GM12865 (cell line): Measurements from ENCODE around the gene ZNF804B.

Experiments used
- DNase-seq: peaks from one replicate; pipeline ENCODE4 v3.0.0; 2010; ENCODE audit warnings: low read depth
- H3K4me3 ChIP-seq: 2 replicates; pipeline ENCODE4 v1.5.1; 2011; ENCODE audit warnings: mild to moderate bottlenecking, low read depth, low read length, control low read depth
- TF ChIP-seq, protein P1 (sequence below): IDR thresholded peaks from 2 replicates; pipeline ENCODE4 v1.5.1; 2011; ENCODE audit warnings: low read length, control low read depth, low read depth, inconsistent platforms; ENCODE audit not compliant: insufficient read depth; ENCODE audit errors: missing control alignments

Gene ZNF804B

GRCh38 chr7:89129600-89130375 lies 370.3 kb downstream of the ZNF804B start:
- no peak overlapping the region for H3K4me3 ChIP-seq
- TF ChIP-seq, protein P1, sequence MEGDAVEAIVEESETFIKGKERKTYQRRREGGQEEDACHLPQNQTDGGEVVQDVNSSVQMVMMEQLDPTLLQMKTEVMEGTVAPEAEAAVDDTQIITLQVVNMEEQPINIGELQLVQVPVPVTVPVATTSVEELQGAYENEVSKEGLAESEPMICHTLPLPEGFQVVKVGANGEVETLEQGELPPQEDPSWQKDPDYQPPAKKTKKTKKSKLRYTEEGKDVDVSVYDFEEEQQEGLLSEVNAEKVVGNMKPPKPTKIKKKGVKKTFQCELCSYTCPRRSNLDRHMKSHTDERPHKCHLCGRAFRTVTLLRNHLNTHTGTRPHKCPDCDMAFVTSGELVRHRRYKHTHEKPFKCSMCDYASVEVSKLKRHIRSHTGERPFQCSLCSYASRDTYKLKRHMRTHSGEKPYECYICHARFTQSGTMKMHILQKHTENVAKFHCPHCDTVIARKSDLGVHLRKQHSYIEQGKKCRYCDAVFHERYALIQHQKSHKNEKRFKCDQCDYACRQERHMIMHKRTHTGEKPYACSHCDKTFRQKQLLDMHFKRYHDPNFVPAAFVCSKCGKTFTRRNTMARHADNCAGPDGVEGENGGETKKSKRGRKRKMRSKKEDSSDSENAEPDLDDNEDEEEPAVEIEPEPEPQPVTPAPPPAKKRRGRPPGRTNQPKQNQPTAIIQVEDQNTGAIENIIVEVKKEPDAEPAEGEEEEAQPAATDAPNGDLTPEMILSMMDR: no peak
- no peak for DNase-seq

- DNase-seq: no peak
- no peak overlapping the region for H3K4me3 ChIP-seq
- TF ChIP-seq, protein P1: no peak
Observed at GRCh38 chr7:89133357-89133756, 373.9 kb downstream of the ZNF804B start.

- H3K4me3 ChIP-seq: no peak overlapping the region
- no peak for DNase-seq
- TF ChIP-seq, protein P1: no peak
Observed at GRCh38 chr7:89133819-89134218, 374.3 kb downstream of the ZNF804B start.

GRCh38 chr7:89145801-89146200 lies 386.3 kb downstream of the ZNF804B start:
- DNase-seq: no peak
- TF ChIP-seq, protein P1: no peak
- H3K4me3 ChIP-seq: no peak overlapping the region

- no peak overlapping the region for H3K4me3 ChIP-seq
- DNase-seq: no peak
- TF ChIP-seq, protein P1: no peak
Observed at GRCh38 chr7:89160107-89160506, 400.6 kb downstream of the ZNF804B start.

DNA sequence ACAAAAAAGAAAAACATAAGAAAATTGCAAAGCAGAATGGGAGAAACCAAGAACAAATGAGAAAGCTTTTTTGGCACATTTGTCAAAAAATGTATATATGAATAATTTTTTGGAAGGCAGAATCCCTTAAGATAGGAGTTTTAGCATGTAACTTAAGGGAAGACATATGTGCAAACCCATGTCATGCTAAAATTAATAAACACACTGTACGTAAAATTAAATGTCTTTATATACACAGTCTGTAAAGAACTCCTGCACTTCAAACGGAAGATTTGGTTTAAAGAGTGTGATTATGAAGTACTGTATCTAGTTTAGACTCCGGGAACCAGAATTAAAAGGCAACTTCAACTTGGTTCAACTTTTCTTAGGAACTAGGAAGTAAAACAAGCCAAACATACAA lies 405.9 kb downstream of the ZNF804B start:
- no peak overlapping the region for H3K4me3 ChIP-seq
- DNase-seq: no peak
- TF ChIP-seq, protein P1: no peak

DNA sequence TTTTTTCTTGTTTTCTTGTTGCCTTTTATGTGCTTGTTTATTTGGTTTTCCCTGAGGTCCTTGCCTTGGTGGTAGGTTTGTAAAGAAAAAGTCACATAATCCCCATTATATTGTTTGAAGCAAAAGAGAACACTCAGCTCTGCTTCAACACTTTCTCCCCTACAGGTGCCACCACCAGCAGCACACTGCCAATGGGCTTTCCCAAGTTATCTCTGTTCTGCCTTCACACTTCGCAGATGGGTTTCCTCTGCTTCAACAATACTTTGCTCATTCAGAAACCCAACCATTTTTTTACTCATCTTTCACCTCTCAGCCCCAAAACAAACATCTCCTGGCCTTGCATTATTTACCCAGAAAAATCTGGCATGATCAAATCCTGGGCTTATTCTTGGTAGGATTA lies 411.1 kb downstream of the ZNF804B start:
- DNase-seq: no peak
- TF ChIP-seq, protein P1: no peak
- H3K4me3 ChIP-seq: no peak overlapping the region
